K562 (cell line): ENCODE results near the gene BPIFB2. TPM values are rescaled to one million over a fixed set of nuclear protein-coding genes. Genes with fewer than 3 reads are reported as not detected.

Source experiments
- ATAC-seq: fragments of 200-7000 bp; cut with Tn5 transposase; 3 replicates; pipeline ENCODE4 v1.9.1; 2020; ENCODE audit warnings: moderate library complexity
- Bru-seq: library from RNA; stranded (reverse); fragments of 400-500 nt; gene quantifications from one replicate; lab custom pipeline; 2021; lab: Mats Ljungman, UMichigan
- BruChase-seq, 2 experiments: library from RNA; stranded (reverse); fragments of 400-500 nt; gene quantifications; one replicate each; lab custom pipeline; 2021; lab: Mats Ljungman, UMichigan
- BruUV-seq: library from RNA; stranded (reverse); fragments of 400-500 nt; replicated peaks from 2 replicates; lab custom pipeline; 2021; lab: Mats Ljungman, UMichigan
- CTCF ChIA-PET: fragments of 300-600 bp; formaldehyde crosslinking; extraction: SDS; loops from one replicate; lab custom pipeline; 2021; ENCODE audit warnings: low intra/inter-chr PET ratio; lab: Yijun Ruan, JAX
- POLR2A ChIA-PET: fragments of 300-600, 350-650 bp; sonication (Branson Sonifier 250); formaldehyde crosslinking; extraction: SDS; loops from one replicate; lab custom pipeline; 2021; ENCODE audit warnings: antibody characterized with exemption, inconsistent platforms; lab: Yijun Ruan, JAX
- DNase-seq, 4 experiments: peaks; one replicate each; pipeline versions ENCODE4 v3.0.0 to v3.0.0-alpha.2; 2011 to 2018; ENCODE audit warnings: low spot score in 3 of 4, mixed read lengths in 3 of 4; ENCODE audit errors: extremely low read depth in 1 of 4
- FAIRE-seq: peaks from 2 replicates; lab custom pipeline; 2011; peaks lifted over from hg19 to GRCh38; lab: Jason Lieb, UNC
- H2AFZ ChIP-seq: 2 replicates; pipeline ENCODE4 v1.6.0; 2011; ENCODE audit warnings: low read depth, low read length, control low read depth, inconsistent platforms
- H3K27ac ChIP-seq: fragments of 200-600 bp; 3 replicates; pipeline ENCODE4 v1.8.0; 2011; ENCODE audit warnings: low read depth, mild to moderate bottlenecking, control low read depth, inconsistent platforms, low read length, moderate library complexity, mixed read lengths; ENCODE audit errors: extremely low read depth
- H3K27me3 ChIP-seq, 2 experiments: fragments of 300-600 bp in 1 of 2; 2 replicates in 1 of 2; 3 replicates in 1 of 2; pipeline versions ENCODE4 v1.6.0 to v1.8.0; 2011; ENCODE audit warnings: inconsistent platforms in 2 of 2, low read length in 2 of 2, mild to moderate bottlenecking in 1 of 2, mixed read lengths in 1 of 2, moderate library complexity in 1 of 2; ENCODE audit not compliant: control insufficient read depth in 2 of 2, insufficient read depth in 2 of 2
- H3K36me3 ChIP-seq: fragments of 300-600 bp; 3 replicates; pipeline ENCODE4 v1.8.0; 2011; ENCODE audit warnings: mild to moderate bottlenecking, low read length, inconsistent platforms; ENCODE audit not compliant: control insufficient read depth, insufficient read depth
- H3K4me1 ChIP-seq, 2 experiments: fragments of 200-600 bp in 1 of 2; replicated peaks in 1 of 2; 2 replicates in 1 of 2; 3 replicates in 1 of 2; pipeline versions ENCODE4 v1.5.1 to v1.8.0; 2011; ENCODE audit warnings: inconsistent platforms in 2 of 2, low read length in 2 of 2, mild to moderate bottlenecking in 1 of 2, mixed read lengths in 1 of 2, moderate library complexity in 1 of 2; ENCODE audit not compliant: control insufficient read depth in 2 of 2, insufficient read depth in 2 of 2
- H3K4me2 ChIP-seq: 2 replicates; pipeline ENCODE4 v1.6.1; 2011; ENCODE audit warnings: low read length, control low read depth, inconsistent platforms, mixed read lengths; ENCODE audit not compliant: insufficient read depth
- H3K4me3 ChIP-seq: fragments of 200-600 bp; sonication (generic), shearing (Covaris generic); 2 replicates; pipeline ENCODE4 v1.5.1; 2016; ENCODE audit warnings: control low read depth, inconsistent platforms
- H3K79me2 ChIP-seq: fragments of 200-600 bp; 3 replicates; pipeline ENCODE4 v1.8.0; 2011; ENCODE audit warnings: low read length, inconsistent platforms; ENCODE audit not compliant: control insufficient read depth, insufficient read depth
- H3K9ac ChIP-seq, 2 experiments: 2 replicates each; pipeline versions ENCODE4 v1.6.0 to v1.6.1; 2011; ENCODE audit warnings: low read depth in 2 of 2, low read length in 2 of 2, control low read depth in 1 of 2, inconsistent platforms in 1 of 2, mild to moderate bottlenecking in 1 of 2, mixed read lengths in 1 of 2; ENCODE audit not compliant: insufficient read depth in 1 of 2
- H3K9me1 ChIP-seq: one replicate; pipeline ENCODE4 v1.6.0; 2011; ENCODE audit warnings: inconsistent platforms, mild to moderate bottlenecking, low read length, moderate library complexity; ENCODE audit not compliant: control insufficient read depth, insufficient read depth
- H3K9me3 ChIP-seq: replicated peaks from 2 replicates; pipeline ENCODE4 v1.5.1; 2011; ENCODE audit warnings: low read depth, low read length, inconsistent platforms; ENCODE audit not compliant: control insufficient read depth, insufficient read depth
- H4K20me1 ChIP-seq: replicated peaks from 2 replicates; pipeline ENCODE4 v1.6.1; 2011; ENCODE audit warnings: low read length, inconsistent platforms, mixed read lengths; ENCODE audit not compliant: control insufficient read depth, insufficient read depth
- FOXA3 ChIP-seq, 2 experiments: fragments of 450-650 bp in 1 of 2; sonication (generic) in 1 of 2; formaldehyde crosslinking; IDR thresholded peaks in 1 of 2; conservative IDR thresholded peaks in 1 of 2; 2 replicates each; pipeline versions ENCODE4 v1.4.0 to v1.8.0; 2020 to 2022; ENCODE audit warnings: mild to moderate bottlenecking in 2 of 2, missing genetic modification reagents in 1 of 2
- WGBS: fragments of 100-300 bp; shearing (Covaris generic); methylation state at CpG from one replicate; pipeline ENCODE4 v1.1.6; 2016; ENCODE audit warnings: low coverage, mixed read lengths; ENCODE audit not compliant: insufficient coverage; ENCODE audit errors: missing lambda C conversion rate; 5-methylcytosine and 5-hydroxymethylcytosine counted together
- in situ Hi-C: fragments of 300-500 bp; cut with MboI; formaldehyde crosslinking; loops from 4 replicates; pipeline ENCODE4 v1.15.0; 2018; ENCODE audit warnings: inconsistent platforms, mixed read lengths
- intact Hi-C: fragments of 100-400 bp; cut with micrococcal nuclease; formaldehyde crosslinking; loops from 2 replicates; pipeline ENCODE4 v1.14.2; 2022
- long read RNA-seq, 3 experiments: library from polyadenylated mRNA in 2 of 3; library from RNA in 1 of 3; unstranded in 2 of 3; stranded (forward) in 1 of 3; transcript quantifications; one replicate each; pipeline ENCODE4 v2.0.0, GENCODE V29; 2019 to 2022
- polyA minus RNA-seq, 3 experiments: library from RNA; depleted of rRNA, polyadenylated mRNA; stranded (reverse); fragments of >200 nt; gene quantifications; 2 replicates each; pipeline ENCODE4 v1.2.3, GENCODE V29; 2011
- polyA plus RNA-seq, 8 experiments: library from polyadenylated mRNA; depleted of rRNA in 4 of 8; stranded (reverse) in 5 of 8; unstranded in 3 of 8; fragments of >200 nt; fragmentation: Nextera tagmentation in 2 of 8; fragmentation: Illumina TruSeq in 1 of 8; extraction: Ambion mirVana in 2 of 8; extraction: Trizol in 1 of 8; gene quantifications; 2 replicates each; pipeline versions ENCODE4 v1.2.1 to v1.2.3, GENCODE V29; 2011 to 2014; ENCODE audit warnings: inconsistent platforms in 1 of 8, missing spikeins in 1 of 8
- total RNA-seq, 7 experiments: library from RNA; depleted of rRNA in 6 of 7; stranded (reverse); fragments of >200 nt in 6 of 7; fragmentation: Illumina TruSeq in 2 of 7; extraction: Trizol in 2 of 7; gene quantifications; 2 replicates each; pipeline versions ENCODE4 v1.2.1 to v1.2.3, GENCODE V29; 2011 to 2021; ENCODE audit warnings: low replicate concordance in 1 of 7

Gene BPIFB2
- total RNA-seq (2011; cell fraction: chromatin; rRNA removed; ENCODE audit: low replicate concordance): not detected in 2 replicates
- total RNA-seq (2011; cell fraction: nucleolus; rRNA removed): not detected in 2 replicates
- not detected in 2 replicates for total RNA-seq (2011; cell fraction: nucleoplasm; rRNA removed)
- not detected in 2 replicates for total RNA-seq (2014; rRNA removed)
- not detected in 2 replicates for total RNA-seq (2014; rRNA removed; fragmentation: Illumina TruSeq; extraction: Trizol)
- total RNA-seq (2015; rRNA removed; fragmentation: Illumina TruSeq; extraction: Trizol): not detected in 2 replicates
- 0.11 TPM in 1 of 2 replicates, not detected in the other for total RNA-seq (2021)
- polyA plus RNA-seq (2011; rRNA removed): not detected in 2 replicates
- not detected in 2 replicates for polyA plus RNA-seq (2011; cell fraction: cytosol; rRNA removed)
- polyA plus RNA-seq (2011; cell fraction: nucleus; rRNA removed): not detected in 2 replicates
- not detected in 2 replicates for polyA plus RNA-seq (2012)
- not detected in 2 replicates for polyA plus RNA-seq (2014; fragmentation: Illumina TruSeq; extraction: Trizol)
- not detected for polyA plus RNA-seq (2014; fragmentation: Nextera tagmentation; extraction: Ambion mirVana)
- not detected in 2 replicates for polyA plus RNA-seq (2014; rRNA removed)
- not detected in 2 replicates for polyA minus RNA-seq (2011; rRNA and poly(A)+ RNA removed)
- 1.1 TPM in 1 of 2 replicates, not detected in the other for polyA minus RNA-seq (2011; cell fraction: cytosol; rRNA and poly(A)+ RNA removed)
- polyA minus RNA-seq (2011; cell fraction: nucleus; rRNA and poly(A)+ RNA removed): not detected in 2 replicates
- Bru-seq, nascent RNA: not detected
- BruChase-seq, experiment 1, labeled RNA remaining after a 2-hour chase: not detected
- BruChase-seq, experiment 2, labeled RNA remaining after a 6-hour chase: not detected
- long read RNA-seq, experiment 1: 0 reads
- long read RNA-seq, experiment 2: 0 reads
- long read RNA-seq, experiment 3: 0 reads

GRCh38 chr20:33007376-33008335 is at the start of gene BPIFB2:
TSS of gene BPIFB2 (plus strand) at chr20:33007704. CDS start at chr20:33008575, 871 bp downstream.
- H3K9ac ChIP-seq: no peak within 1 kb of the TSS
- H3K79me2 ChIP-seq: no peaks in the 10 kb centered on the region
- in situ Hi-C loops: no loop called here
- H3K4me1 ChIP-seq: no peaks in the 10 kb centered on the region
- no peak for TF ChIP-seq FOXA3 (CRISPR knock-in tag; conservative IDR thresholded peaks at IDR 0.05 in 1 of 2, IDR thresholded peaks at IDR 0.05 in 1 of 2)
- H2AFZ ChIP-seq: no peak within 1 kb of the TSS
- H3K27ac ChIP-seq: no peak within 1 kb of the TSS
- peaks cover 4% of the 10 kb centered on the region for H3K9me3 ChIP-seq
- H3K27me3 ChIP-seq: peaks cover 6 to 39% of the 10 kb centered on the region in 2 experiments; a peak in 4 of 5 replicates
- no peaks in the 10 kb centered on the region for H3K36me3 ChIP-seq
- WGBS: 0% methylated on average over 11 of the region's 11 CpGs
- POLR2A ChIA-PET: interaction anchor here (0.7 kb wide), 1 partner anchor 278 kb away, joined by 3 read pairs; no protein-coding TSS in a partner anchor
- no peaks in the 10 kb centered on the region for H4K20me1 ChIP-seq
- H3K9me1 ChIP-seq: no peaks in the 10 kb centered on the region
- FAIRE-seq (no peak), ATAC-seq (no peak), DNase-seq (no peak)
- no peak within 1 kb of the TSS for H3K4me2 ChIP-seq
- no peak within 1 kb of the TSS for H3K4me3 ChIP-seq
- intact Hi-C loops: no loop called here
- CTCF ChIA-PET: no interaction called here
- no TSS peak for BruUV-seq
